Measurements from ENCODE around the gene TRPV3.

GRCh38 chr17:3573246-3574100, 15.9 kb upstream of the TRPV3 start:
- TF ChIP-seq, protein P1, sequence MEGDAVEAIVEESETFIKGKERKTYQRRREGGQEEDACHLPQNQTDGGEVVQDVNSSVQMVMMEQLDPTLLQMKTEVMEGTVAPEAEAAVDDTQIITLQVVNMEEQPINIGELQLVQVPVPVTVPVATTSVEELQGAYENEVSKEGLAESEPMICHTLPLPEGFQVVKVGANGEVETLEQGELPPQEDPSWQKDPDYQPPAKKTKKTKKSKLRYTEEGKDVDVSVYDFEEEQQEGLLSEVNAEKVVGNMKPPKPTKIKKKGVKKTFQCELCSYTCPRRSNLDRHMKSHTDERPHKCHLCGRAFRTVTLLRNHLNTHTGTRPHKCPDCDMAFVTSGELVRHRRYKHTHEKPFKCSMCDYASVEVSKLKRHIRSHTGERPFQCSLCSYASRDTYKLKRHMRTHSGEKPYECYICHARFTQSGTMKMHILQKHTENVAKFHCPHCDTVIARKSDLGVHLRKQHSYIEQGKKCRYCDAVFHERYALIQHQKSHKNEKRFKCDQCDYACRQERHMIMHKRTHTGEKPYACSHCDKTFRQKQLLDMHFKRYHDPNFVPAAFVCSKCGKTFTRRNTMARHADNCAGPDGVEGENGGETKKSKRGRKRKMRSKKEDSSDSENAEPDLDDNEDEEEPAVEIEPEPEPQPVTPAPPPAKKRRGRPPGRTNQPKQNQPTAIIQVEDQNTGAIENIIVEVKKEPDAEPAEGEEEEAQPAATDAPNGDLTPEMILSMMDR (IDR thresholded peaks at IDR 0.05; ENCODE audit: low read depth, low read length, missing input control), result no peak
- TF ChIP-seq, protein P2, sequence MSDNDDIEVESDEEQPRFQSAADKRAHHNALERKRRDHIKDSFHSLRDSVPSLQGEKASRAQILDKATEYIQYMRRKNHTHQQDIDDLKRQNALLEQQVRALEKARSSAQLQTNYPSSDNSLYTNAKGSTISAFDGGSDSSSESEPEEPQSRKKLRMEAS (IDR thresholded peaks at IDR 0.05), result no peak
- TF ChIP-seq EGR1 (IDR thresholded peaks at IDR 0.05; ENCODE audit: low read depth in 2 of 2) (no peak), REST (IDR thresholded peaks at IDR 0.05) (no peak), TAF1 (conservative IDR thresholded peaks at IDR 0.05) (no peak), SP1 (IDR thresholded peaks at IDR 0.05) (no peak), ATF3 (IDR thresholded peaks at IDR 0.05) (no peak), RAD21 (IDR thresholded peaks at IDR 0.05) (no peak), RXRA (IDR thresholded peaks at IDR 0.05) (no peak), GABPA (IDR thresholded peaks at IDR 0.05 in 1 of 2, conservative IDR thresholded peaks at IDR 0.05 in 1 of 2) (no peak)
